ENCODE results near the gene TGM2.

DNA sequence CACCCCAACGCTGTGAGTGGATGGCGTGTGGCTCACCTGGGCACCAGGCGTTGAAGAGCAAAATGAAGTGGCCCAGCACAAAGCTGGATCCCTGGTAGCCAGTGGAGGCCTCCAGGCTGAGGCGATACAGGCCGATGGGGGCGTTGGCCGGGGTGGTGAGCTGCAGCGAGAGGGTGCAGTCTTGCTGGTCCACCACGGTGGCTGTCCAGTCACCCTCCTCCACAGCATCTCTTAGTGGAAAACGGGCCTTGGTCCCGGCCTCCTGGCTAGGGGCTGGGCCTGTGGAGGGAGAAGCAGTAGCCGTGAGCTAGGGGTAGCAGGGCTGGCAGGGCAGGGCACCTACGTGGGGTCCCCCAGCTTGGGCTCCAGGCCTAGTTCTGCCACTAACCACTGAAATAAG lies 9.3 kb downstream of the TGM2 start:
- TF ChIP-seq, protein P1, sequence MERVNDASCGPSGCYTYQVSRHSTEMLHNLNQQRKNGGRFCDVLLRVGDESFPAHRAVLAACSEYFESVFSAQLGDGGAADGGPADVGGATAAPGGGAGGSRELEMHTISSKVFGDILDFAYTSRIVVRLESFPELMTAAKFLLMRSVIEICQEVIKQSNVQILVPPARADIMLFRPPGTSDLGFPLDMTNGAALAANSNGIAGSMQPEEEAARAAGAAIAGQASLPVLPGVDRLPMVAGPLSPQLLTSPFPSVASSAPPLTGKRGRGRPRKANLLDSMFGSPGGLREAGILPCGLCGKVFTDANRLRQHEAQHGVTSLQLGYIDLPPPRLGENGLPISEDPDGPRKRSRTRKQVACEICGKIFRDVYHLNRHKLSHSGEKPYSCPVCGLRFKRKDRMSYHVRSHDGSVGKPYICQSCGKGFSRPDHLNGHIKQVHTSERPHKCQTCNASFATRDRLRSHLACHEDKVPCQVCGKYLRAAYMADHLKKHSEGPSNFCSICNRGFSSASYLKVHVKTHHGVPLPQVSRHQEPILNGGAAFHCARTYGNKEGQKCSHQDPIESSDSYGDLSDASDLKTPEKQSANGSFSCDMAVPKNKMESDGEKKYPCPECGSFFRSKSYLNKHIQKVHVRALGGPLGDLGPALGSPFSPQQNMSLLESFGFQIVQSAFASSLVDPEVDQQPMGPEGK (CRISPR knock-in tag; IDR thresholded peaks at IDR 0.05; ENCODE audit: borderline replicate concordance) = no peak
- TF ChIP-seq ISL1 (CRISPR knock-in tag; IDR thresholded peaks at IDR 0.05) (no peak), ESRRG (CRISPR knock-in tag; IDR thresholded peaks at IDR 0.05) (no peak)
